Measurements from ENCODE around the gene ALDH18A1.

Gene ALDH18A1

GRCh38 chr10:95648138-95648537 is 8.4 kb downstream of the ALDH18A1 start:
- DNase-seq = no peak
- no peaks in the 10 kb centered on the region for H3K27me3 ChIP-seq (ENCODE audit: insufficient read depth, low read depth, severe bottlenecking)
- H3K9me3 ChIP-seq (ENCODE audit: severe bottlenecking) = peaks cover 2% of the 10 kb centered on the region
- peaks cover 72% of the 10 kb centered on the region for H3K36me3 ChIP-seq
- no peak overlapping the region for H3K27ac ChIP-seq
- no peak for TF ChIP-seq CTCF (IDR thresholded peaks at IDR 0.05; ENCODE audit: low read depth, low read length)
- H3K4me3 ChIP-seq (ENCODE audit: low read depth, low read length) = no peak overlapping the region

- no peak for TF ChIP-seq CTCF (IDR thresholded peaks at IDR 0.05; ENCODE audit: low read depth, low read length)
- H3K36me3 ChIP-seq = peaks cover 64% of the 10 kb centered on the region
- H3K4me3 ChIP-seq (ENCODE audit: low read depth, low read length) = no peak overlapping the region
- no peaks in the 10 kb centered on the region for H3K27me3 ChIP-seq (ENCODE audit: insufficient read depth, low read depth, severe bottlenecking)
- H3K9me3 ChIP-seq (ENCODE audit: severe bottlenecking) = no peaks in the 10 kb centered on the region
- H3K27ac ChIP-seq = no peak overlapping the region
- no peak for DNase-seq
Measured at GRCh38 chr10:95646160-95646559, 10.4 kb downstream of the ALDH18A1 start.

- peaks cover 60% of the 10 kb centered on the region for H3K36me3 ChIP-seq
- DNase-seq = peak; percentile 37
- H3K9me3 ChIP-seq (ENCODE audit: severe bottlenecking) = no peaks in the 10 kb centered on the region
- H3K27me3 ChIP-seq (ENCODE audit: insufficient read depth, low read depth, severe bottlenecking) = no peaks in the 10 kb centered on the region
- H3K4me3 ChIP-seq (ENCODE audit: low read depth, low read length) = no peak overlapping the region
- peak overlapping the region; percentile 38 for H3K27ac ChIP-seq
- TF ChIP-seq CTCF (IDR thresholded peaks at IDR 0.05; ENCODE audit: low read depth, low read length) = no peak
Measured at GRCh38 chr10:95644901-95645300, 11.6 kb downstream of the ALDH18A1 start.

GRCh38 chr10:95640891-95641315 is 15.6 kb downstream of the ALDH18A1 start:
- H3K9me3 ChIP-seq (ENCODE audit: severe bottlenecking) = no peaks in the 10 kb centered on the region
- H3K4me3 ChIP-seq (ENCODE audit: low read depth, low read length) = no peak overlapping the region
- no peaks in the 10 kb centered on the region for H3K27me3 ChIP-seq (ENCODE audit: insufficient read depth, low read depth, severe bottlenecking)
- TF ChIP-seq CTCF (IDR thresholded peaks at IDR 0.05; ENCODE audit: low read depth, low read length) = no peak
- DNase-seq = no peak
- H3K36me3 ChIP-seq = peaks cover 53% of the 10 kb centered on the region
- no peak overlapping the region for H3K27ac ChIP-seq

- Histone ChIP-seq H3K4me3 (ENCODE audit: low read depth, low read length) (no peak overlapping the region), H3K36me3 (peaks cover 70% of the 10 kb centered on the region), H3K27ac (no peak overlapping the region), H3K27me3 (ENCODE audit: insufficient read depth, low read depth, severe bottlenecking) (no peaks in the 10 kb centered on the region), H3K9me3 (ENCODE audit: severe bottlenecking) (no peaks in the 10 kb centered on the region)
- no peak for DNase-seq
- no peak for TF ChIP-seq CTCF (IDR thresholded peaks at IDR 0.05; ENCODE audit: low read depth, low read length)
Measured at GRCh38 chr10:95637911-95638310, 18.6 kb downstream of the ALDH18A1 start.

- no peak for TF ChIP-seq CTCF (IDR thresholded peaks at IDR 0.05; ENCODE audit: low read depth, low read length)
- Histone ChIP-seq H3K36me3 (peaks cover 70% of the 10 kb centered on the region), H3K27ac (no peak overlapping the region), H3K4me3 (ENCODE audit: low read depth, low read length) (no peak overlapping the region), H3K9me3 (ENCODE audit: severe bottlenecking) (no peaks in the 10 kb centered on the region), H3K27me3 (ENCODE audit: insufficient read depth, low read depth, severe bottlenecking) (no peaks in the 10 kb centered on the region)
- DNase-seq = no peak
Measured at GRCh38 chr10:95637140-95637539, 19.4 kb downstream of the ALDH18A1 start.

All from WERI-Rb-1 (cell line).